Fibroblast of the conjunctiva (primary cell): ENCODE data around the gene SDE2.
"Not testable (repeated sequence)": the region's sequence is repeated elsewhere in the genome, so short reads cannot be mapped to it uniquely, and the experiment has no call there.

Source experiments
- DNase-seq: peaks from one replicate; pipeline ENCODE4 v3.0.0-alpha.2; 2010; ENCODE audit warnings: low read depth

SDE2 gene

DNA sequence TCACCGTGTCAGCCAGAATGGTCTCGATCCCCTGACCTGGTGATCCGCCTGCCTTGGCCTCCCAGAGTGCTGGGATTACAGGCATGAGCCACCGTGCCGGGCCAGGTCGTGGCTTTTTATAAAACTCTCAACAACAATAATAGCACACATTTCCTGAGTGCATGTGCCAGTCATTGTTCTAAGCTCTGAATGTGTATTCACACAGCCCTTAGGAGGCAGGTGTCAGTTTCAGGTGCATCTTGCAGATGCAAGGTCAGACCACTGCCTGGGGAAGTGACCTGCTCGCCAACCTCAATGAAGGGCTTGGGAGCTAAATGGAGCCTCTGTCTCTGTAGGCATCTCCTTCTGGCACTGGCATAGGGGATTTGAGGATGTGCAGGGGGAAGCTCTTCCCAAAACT is 56.6 kb downstream of the SDE2 start:
- DNase-seq: no peak

DNA sequence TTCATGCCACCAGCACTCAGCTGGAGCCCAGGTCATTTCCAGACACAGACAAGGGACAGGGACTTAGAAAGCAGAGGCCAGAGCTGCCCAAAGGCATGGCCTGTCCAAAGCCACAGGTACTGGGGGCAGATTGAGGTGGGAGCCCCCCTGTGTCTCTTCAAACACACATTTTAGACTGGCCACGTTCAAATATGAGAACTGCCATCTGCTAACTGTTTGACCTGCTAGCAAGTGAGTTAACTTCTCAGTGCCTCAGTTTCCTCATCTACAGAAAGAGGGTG is 57.3 kb downstream of the SDE2 start:
- DNase-seq: no peak

DNA sequence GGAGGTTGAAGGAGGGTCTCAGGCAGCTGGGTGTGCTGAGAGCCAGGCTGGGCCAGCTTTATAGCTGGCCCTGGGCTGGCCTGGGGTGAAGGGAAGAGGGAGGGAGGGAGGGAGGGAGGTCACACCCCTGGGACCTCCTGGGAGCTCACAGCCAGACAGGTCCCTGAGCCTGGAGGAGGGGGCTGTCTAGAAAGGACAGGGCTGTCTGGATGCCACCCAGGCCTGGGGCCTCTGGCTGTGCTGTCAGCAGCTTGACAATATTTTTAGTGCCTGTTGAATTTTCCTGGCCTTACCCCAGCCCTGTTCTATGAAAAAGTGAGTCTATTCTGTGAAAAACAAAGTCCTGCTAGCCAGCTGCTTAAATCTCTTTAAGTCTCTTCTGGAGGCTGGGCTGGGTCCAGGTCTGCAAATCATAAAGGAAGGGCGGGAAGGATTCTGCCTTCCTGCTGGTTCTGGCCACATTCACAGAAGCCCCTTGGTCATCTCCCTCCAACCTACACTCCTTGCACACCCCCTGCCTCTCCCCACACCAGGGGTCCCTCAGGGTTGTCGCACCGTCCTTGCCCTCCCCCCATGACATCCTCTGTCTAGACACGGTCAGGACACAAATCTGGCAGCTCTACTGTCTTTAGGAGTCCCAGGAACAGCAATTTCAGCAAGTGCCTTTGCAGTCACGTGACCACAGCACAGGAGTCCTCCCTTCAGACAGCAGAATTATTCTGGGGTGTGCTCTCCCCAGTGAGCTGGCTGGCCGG is 57.8 kb downstream of the SDE2 start, which contains the start of gene LEFTY2:
TSS of gene LEFTY2 (minus strand) at position 34 of the 755 bp plus-strand sequence. CDS start 80 bp downstream, outside the sequence.
- no peak for DNase-seq

DNA sequence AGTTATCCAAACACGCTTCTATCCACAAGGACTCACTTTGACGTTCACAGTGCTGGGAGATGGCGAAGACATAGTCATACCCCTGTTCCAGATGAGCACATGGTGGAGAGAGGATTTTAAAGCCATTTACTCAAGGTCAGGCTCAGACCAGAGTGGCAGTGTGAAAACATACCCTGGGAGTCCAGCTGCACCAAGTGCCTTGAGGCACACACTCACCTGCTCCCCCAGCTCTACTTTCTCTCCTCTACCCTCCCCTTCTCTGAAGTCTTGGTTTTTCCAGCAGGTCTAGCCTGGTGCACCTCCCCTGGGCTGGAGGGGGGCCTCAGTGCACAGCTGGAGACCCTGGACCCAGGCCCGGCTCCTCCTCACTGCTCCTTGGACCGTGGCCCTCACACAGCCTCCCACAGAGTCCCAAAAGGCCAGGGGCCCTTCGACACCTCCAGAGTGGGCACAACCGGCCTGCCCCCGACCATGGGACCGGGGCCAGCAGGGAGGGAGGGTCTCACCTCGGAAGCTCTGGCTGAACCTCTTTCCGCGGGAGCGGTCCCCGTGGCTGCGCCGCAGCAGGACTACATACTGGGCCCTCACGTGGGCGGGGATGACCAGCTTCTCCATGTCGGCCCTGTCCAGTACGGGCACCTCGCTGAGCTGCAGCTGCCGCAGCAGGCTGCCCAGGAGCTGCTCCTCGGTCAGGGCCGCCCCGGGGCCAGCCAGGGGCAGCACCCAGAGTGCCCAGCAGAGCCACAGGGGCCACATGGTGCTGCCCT is 58.6 kb downstream of the SDE2 start:
- DNase-seq: no peak

GRCh38 chr1:225939939-225940310 is 59.2 kb downstream of the SDE2 start:
- not testable (repeated sequence) for DNase-seq

- not testable (repeated sequence) for DNase-seq
These were observed 59.8 kb downstream of the SDE2 start for GRCh38 chr1:225939097-225939938.

GRCh38 chr1:225937048-225937968 is 61.8 kb downstream of the SDE2 start:
- no peak for DNase-seq

GRCh38 chr1:225936523-225936922 is 62.6 kb downstream of the SDE2 start:
- no peak for DNase-seq

- not testable (repeated sequence) for DNase-seq
These were observed 63.1 kb downstream of the SDE2 start for GRCh38 chr1:225936086-225936485.

- DNase-seq: no peak
These were observed 64.4 kb downstream of the SDE2 start for GRCh38 chr1:225934711-225935110.

- DNase-seq: no peak
These were observed 66.1 kb downstream of the SDE2 start for GRCh38 chr1:225933072-225933471.
